Stimulated activated CD8-positive, alpha-beta memory T cell treated with anti-CD3 and anti-CD28 coated beads, Interleukin-15, amount 100 ng/mL, for 24 hours (primary cell): ENCODE results near the gene FARP1.
"Not testable (repeated sequence)": the region's sequence is repeated elsewhere in the genome, so short reads cannot be mapped to it uniquely, and the experiment has no call there.

Experiments
- DNase-seq: peaks from one replicate; pipeline ENCODE4 v3.0.0-alpha.2; 2020; ENCODE audit warnings: low read depth

FARP1 gene

DNA sequence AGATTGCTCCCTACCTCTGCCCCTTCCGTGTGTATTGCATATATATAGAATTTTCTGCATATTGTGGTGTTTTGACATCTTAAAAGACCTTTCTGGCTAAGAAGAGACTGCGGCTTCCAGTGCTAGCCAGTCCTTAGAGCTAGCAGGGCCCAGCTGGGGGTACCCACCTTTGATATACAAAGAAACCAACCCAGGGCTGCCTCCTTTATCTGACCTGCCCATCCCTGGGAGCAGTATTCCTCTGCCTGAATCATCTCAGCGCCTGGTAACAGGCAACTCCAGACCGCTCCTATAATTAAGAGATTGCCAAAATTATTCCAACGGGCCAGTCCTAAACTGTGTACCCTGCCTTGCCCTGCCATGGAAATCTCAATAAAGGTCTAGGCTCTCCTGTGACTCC lies 220.4 kb downstream of the FARP1 start:
- DNase-seq = no peak

DNA sequence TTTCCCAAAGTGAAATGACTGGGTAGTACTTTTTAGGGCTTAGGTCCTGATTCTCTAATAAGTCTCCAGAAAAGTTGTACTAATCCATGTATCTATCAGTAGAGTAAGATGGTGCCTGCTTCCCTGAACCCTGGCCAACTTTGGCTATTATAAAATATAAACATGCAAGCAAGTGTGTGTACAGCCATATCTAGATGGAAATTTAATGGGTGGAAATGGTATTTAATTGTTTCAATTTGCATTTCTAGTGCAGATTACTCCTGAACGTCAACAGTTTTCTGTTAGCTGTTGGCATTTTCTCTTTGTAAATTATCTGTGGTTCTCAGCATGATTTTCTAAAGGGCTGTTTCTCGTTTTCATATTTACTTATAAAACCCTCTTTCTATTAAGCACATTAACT lies 221.3 kb downstream of the FARP1 start:
- DNase-seq = no peak

DNA sequence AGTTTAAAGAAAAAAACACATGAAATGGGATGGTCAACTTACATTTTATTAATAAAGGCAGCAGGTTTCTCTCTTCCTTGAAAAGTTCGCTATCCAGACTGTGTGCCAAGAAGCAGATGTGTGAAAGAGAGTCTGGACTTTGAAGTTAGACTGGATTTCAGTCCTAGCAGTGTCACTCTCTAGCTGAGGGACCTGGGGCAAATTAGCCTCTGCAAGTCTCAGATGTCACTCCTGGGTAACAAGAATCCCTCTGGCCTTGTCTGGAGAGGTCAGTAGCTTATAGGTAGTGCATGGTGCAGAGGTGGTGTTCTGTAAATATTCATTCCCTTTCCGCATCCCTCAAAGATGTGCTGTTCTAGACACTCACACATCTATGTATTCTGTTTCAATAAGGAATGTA lies 221.8 kb downstream of the FARP1 start:
- DNase-seq = no peak

DNA sequence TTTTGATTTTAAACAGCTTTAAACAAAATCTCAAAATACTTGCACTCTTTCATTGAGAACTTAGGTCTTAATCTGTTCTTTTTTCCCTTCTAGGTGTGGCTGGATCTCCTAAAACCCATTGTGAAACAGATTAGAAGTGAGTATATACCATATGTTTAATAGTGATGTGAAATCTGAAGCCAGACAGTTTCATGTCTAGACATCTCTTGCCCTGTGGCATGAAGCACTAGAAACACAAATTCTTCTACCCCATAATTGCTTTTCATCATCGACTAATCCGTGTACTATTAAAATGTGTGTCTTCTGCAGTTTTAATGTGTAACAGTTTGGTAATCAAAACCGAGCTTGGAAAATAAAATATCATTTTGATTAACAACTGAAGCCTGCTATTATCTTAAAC lies 222.4 kb downstream of the FARP1 start:
- DNase-seq = no peak

DNA sequence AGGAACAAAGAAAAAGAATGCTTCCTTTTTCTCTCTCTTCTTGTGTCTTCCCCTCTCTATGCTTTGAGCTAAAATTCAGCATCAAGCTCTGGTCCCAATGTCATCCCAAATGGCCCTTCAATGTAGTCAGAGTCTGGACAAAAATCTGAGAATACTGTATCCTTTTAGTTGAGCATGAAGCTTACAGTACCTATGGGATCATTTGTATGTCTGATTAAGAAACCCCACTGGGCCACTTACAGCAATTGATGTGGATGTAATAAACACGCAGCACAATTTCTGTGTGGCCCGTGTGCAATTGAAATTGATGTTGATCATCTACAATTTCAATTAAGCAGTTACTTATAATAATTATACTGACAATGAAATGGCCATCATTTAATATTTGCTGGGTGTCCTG lies 223.1 kb downstream of the FARP1 start:
- DNase-seq = no peak

DNA sequence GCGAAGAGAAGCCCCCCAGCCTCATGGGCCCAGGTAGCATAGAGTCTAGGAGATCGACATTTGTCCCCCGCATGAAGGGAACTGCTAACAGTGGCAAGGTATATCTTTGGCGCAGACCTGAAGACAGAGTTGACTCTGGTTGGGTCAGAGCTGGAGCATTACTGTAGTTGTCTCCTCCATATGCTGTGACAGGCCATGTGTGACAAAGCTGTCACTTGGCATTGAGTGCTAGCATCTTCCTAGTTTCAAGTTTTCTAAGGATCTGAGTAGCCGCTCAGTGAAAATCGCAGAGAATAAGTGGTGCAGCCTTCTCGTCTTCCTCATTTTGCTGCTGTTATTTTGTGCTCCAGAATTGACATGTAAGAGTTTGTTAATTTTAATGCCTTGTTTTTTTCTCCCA lies 223.5 kb downstream of the FARP1 start:
- DNase-seq = no peak

DNA sequence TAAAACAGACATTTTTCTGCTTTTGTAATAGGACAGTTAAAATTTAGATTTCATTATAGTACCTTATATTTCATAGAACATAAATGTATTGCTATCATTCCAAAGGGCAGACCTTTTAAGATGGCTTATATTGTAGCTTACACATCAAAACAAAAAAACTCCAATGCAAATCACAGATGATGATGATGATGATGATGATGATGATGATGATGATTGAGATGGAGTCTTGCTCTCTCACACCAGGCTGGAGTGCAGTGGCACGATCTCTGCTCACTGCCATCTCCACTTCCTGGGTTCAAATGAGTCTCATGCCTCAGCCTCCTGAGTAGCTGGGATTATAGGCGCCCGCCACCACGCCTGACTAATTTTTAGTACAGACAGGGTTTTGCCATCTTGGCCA lies 224.1 kb downstream of the FARP1 start:
- no peak for DNase-seq

DNA sequence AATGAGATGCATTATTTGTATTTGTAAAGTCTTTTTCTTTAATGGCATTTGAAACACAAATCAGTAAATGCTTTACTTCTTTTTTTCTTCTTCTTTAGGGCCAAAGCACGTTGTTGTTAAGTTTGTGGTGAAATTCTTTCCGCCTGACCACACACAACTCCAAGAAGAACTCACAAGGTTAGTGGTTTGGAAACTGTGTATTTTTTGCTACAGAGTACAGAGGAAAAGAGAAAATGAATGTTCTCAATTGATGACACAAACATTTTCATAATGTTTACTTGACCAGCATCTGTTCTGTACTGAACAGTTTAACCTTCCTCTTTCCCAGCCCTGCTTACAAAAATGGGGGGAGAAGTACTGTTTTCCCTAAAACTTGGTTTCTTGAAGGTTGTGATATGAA lies 225.1 kb downstream of the FARP1 start:
- DNase-seq = no peak

DNA sequence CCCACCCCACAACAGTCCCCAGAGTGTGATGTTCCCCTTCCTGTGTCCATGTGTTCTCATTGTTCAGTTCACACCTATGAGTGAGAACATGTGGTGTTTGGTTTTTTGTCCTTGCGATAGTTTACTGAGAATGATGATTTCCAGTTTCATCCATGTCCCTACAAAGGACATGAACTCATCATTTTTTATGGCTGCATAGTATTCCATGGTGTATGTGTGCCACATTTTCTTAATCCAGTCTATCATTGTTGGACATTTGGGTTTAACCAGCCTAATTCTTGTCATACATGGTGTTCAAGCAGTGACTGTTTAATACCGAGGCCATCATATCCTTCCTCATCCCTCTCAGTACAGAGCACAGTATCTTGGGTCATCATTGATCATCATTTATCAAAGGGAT lies 226.6 kb downstream of the FARP1 start:
- not testable (repeated sequence) for DNase-seq

DNA sequence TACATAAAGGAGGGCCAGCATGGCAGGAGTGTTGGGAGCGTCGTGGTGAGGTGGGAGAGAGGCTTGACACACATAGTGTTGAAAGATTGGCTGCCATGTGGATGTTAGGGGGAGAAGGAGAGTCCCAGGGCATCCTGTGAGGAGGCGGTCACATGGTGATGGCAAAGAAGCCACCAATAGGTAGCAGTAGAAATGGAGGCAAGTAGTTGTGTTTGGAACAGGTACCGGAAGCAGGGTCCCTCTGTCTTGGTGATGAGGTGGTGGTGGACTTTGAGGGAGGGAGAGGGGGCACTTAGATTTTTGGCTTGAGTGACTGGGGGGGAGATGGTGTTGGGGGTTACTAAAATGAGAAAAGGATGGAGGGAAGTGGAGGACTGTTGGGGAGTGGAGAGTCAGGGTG lies 227.4 kb downstream of the FARP1 start:
- DNase-seq = no peak

DNA sequence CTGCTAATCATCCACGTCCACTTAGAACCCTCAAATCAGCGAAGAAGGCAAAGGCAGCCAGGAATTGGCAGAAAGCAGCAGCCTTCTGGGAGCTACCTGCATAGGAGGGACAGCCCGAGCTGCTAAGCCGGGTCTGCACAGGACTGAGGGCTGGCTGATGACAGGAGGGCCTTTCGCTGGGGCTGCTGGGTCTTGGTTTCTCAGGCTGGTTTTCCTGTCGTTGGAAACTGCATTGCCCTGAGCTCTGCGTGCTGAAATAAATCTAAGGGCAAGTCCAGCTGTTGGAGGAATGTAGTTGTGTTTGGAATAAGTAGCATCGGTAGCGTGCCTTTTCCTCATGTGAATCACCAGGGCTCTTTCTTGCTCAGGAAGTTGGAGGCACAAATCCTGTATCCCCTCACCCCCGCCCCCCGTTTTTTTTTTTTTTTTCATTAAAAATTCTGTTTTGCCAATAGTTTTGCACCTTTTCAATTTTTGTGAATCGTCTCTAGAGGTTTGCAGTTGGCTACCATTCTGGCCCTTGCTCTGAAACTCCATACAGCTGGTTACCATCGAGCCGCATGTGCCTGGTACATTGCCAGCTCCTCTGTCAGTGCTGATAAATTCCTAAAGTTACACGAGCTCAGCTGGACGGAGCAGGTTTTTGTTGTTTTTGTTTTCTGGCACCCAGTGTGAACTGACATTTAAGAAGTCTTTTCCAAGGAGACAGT lies 228.1 kb downstream of the FARP1 start:
- no peak for DNase-seq

DNA sequence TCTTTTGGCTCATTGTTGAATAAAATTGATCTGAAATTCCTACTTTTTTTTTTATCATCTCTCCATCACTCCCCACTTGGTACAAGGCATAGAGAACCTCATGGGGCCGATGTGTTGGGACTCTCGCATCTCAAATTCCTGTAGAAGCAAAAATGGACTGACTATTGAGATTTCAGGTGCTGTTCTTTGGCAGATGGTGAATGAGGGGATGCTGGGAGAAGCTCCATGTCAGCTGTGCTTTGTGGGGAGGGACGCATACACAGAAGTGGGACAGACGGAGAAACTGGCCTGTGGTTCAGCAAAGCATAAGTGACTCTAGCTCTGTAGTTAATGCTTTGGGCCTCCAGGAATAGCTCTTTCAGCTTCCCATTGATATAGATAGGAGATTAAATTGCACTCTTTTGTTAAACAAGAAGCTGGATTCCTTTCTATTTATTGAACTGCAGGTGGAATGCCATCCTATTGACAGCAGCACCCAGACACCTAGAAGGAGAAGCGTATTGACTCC lies 228.7 kb downstream of the FARP1 start:
- no peak for DNase-seq

DNA sequence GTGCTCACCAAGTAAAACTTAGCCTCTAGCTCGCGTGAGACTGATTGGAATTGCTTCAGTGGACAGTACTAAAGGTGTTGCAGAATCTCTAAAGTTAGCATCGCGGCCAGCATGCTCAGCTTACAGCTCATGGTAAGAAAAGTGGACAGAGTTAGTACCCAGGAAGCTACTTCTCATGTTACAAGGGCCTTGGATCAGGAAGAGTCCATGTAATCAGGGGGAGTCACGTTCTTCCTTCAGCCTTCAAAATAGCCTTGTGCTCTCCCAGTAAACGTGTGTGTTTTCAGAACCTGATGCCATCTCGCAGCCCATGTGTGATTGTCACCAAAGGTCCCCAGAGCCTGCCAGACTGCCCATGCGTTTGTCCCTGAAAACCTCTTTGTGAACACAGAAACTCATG lies 230.0 kb downstream of the FARP1 start:
- no peak for DNase-seq

DNA sequence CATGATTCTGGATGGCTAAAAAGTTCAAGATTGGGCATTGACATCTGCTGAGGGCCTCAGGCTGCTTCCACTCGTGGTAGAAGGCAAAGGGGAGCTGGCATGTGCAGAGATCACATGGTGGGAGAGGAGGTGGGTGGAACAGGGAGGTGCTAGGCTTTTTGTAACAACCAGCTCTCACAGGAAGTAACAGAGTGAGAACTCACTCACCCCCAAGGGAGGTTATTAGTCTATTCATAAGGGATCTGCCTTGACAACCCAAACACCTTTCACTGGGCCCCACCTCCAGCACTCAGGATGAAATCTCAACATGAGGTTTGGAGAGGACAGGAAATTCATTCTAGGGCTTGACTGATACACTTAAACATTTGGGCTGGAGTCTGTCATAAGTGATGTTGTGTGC lies 231.9 kb downstream of the FARP1 start:
- DNase-seq = no peak

DNA sequence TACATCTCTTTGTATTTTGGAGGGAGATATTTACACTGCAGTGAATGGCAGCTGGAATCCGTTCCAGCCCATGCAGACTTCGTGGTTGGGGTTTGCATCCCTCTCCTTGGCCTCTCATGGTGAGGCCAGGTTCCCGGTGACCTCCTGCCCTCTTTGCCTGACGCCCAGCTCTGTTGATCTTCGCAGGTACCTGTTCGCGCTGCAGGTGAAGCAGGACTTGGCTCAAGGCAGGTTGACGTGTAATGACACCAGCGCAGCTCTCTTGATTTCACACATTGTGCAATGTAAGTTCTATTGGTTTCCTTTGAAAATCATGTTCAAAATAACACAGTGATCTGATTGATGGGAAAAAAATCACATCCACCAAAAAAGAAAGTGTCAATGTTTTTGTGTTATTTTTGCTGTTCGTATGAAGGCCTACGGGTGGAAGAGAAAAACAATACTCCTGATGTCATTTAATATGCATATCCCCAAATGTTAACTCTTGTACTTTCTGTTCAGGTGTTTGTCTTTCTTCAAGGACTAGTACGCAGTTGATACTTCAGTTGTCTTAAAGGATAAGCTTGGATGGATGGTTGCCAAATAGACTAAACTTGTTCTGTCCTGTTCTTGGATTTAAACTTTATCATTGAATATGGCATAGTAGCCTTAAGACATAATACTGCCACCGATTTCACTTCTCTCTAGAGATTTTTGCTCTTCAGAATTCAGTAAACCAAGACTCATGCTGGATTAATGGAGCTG lies 234.9 kb downstream of the FARP1 start:
- no peak for DNase-seq

DNA sequence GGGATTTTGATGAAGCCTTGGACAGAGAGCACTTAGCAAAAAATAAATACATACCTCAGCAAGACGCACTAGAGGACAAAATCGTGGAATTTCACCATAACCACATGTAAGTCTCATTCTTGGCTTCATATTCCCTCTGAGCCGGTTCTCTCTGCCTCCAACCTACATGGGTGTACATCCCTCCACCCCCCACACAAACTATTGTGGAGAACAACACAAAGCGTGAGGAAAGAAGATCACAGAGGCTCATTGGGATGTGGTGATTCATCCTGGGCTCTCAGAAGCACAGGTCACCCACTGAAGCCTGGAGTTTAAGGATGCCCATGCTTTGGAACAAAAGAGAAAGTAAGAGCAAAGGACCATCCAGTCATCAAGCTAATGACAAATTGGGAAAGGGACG lies 241.8 kb downstream of the FARP1 start:
- DNase-seq = no peak

DNA sequence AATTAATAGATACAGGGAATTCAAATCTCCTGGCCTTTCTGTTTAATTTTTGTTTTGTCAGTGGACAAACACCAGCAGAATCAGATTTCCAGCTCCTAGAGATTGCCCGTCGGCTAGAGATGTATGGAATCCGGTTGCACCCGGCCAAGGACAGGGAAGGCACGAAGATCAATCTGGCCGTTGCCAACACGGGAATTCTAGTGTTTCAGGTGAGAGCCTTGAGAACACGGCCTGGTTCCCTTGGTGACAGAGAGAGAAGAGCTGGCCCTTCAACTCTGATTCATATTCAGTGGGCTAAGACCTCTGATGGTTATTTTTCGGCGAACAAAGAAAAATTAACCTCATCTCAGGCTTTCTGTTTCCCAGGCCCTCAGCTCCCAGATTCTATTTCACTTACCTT lies 242.7 kb downstream of the FARP1 start:
- no peak for DNase-seq

DNA sequence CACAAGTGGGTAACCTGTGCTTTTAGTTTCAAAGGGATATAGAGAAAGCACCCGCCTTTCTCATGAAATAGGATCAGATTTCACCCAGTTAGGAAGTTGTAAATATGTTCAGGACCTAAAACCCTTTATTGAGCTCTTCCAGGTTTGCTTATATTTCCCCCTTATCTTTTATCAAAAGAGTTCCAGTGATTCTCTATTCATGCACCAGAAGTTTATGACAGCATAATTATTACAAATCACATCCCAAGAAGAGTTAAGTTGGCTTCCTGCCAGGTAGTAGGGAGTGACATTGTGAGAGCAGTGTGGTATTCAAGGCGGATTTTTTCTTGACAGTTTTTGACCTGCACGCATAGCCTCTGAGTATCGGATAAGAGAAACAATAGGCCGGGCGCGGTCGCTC lies 243.7 kb downstream of the FARP1 start:
- DNase-seq = no peak

DNA sequence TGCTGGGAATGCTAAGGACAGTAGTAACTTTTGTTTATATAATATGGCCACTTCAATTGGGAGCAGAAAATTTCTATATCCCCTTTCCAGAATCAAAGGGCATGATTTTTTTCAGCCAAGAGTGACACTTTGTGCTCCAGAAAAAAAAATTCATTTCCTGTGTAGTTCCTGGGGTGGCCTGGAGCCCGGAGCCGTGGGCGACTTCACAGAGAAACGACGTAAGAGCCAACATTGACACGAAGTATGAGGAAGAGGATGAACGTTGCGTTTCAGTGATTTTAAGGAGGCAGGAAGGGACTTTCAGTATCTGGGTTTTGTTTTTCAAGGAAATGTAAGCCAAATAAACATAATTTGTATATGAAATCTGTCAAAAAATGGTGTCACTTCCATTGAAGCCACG lies 246.4 kb downstream of the FARP1 start:
- no peak for DNase-seq

DNA sequence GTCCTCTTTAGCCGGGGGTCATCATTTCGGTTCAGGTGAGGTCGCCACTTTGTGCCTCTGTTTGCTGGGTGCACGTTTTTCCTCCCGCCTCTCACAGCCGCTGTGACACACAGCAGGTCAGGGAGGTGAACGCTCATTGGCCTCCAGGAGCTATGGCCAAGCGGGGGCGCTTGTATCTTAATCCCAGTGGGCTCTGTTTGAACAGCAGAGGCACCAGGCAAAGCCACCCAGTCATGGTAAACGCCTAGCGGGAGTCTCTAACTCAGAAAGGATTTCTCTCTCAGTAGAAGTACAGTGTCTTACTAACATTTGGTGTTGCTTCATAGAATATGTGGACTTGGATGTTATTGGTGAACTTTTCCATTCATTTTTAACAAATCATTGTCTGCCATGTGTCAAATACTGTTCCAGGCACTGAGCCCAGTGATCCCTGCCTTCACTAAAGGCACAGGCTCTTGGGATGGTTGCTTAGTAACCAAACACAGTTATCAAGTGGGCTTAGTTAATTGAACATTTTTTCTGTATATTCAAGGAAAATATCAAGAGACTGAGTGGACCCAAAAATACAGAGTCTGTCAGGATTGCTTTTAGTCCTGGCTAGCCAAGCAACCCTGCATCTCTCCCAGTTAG lies 247.3 kb downstream of the FARP1 start:
- no peak for DNase-seq

DNA sequence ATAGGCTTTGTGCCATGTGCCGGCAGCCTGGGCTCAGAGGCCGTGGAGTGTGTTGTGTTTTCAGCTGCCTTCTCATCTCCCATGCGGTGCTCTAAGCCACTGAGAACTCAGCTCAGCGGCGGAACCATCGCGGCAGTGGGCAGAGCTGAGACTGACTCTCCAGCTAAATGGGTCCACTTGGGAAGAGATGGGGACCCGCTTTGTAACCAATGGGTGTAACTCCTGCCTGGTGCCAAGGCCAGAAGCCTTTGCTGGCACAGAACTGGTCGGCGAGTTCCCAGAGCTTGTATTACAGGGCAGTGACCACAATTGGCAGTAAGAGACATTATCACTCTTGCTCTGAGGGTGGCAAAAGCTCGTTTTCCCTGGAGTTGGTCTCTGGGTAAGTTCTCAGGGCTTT lies 251.0 kb downstream of the FARP1 start:
- DNase-seq = no peak

DNA sequence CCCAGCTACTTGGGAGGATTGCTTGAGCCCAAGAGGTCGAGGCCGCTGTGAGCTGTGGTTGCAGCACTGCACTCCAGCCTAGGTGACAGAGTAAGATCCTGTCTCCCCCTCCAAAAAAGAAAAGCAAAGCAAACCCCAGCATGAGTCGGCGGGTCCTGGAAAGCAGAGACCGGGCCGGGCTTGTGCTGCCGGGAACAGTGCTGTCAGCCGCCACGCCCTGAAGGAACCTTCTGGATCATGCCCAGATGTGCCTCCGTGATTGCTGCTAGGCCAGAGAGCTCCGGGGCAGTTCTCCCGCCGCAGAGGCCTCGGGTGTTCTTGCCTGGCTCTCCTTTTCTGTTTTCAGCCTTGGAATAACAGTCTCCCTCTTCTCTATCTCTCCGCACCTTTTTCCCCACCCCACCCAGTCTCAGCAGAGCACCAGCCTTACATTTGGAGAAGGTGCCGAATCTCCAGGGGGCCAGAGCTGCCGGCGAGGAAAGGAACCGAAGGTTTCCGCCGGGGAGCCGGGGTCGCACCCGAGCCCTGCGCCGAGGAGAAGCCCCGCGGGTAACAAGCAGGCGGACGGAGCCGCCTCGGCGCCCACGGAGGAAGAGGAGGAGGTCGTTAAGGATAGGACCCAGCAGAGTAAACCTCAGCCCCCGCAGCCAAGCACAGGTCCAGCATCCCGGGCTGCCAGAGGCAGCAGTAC lies 252.1 kb downstream of the FARP1 start:
- DNase-seq = no peak
